Stimulated activated memory B cell treated with anti-CD40 and anti-IgM and Interleukin-4, amounts not matched to agents 10 μg/mL and 1 μg/mL and 100 μg/mL, for 72 hours (primary cell): Measurements from ENCODE around the gene CCDC57.

Source experiments
- ATAC-seq: fragments of 150-1000 bp; cut with Tn5 transposase; 2 replicates; pipeline ENCODE4 v1.10.0; 2021
- H3K27ac Mint-ChIP-seq: one replicate; pipeline ENCODE4 v1.8.0; 2022; ENCODE audit warnings: mild to moderate bottlenecking, mixed read lengths
- H3K27me3 Mint-ChIP-seq: one replicate; pipeline ENCODE4 v1.8.0; 2022; ENCODE audit warnings: mixed read lengths
- H3K36me3 Mint-ChIP-seq: one replicate; pipeline ENCODE4 v1.8.0; 2022; ENCODE audit warnings: mixed read lengths
- H3K4me1 Mint-ChIP-seq: one replicate; pipeline ENCODE4 v1.8.0; 2022; ENCODE audit warnings: mixed read lengths
- H3K4me3 Mint-ChIP-seq: one replicate; pipeline ENCODE4 v1.8.0; 2022; ENCODE audit warnings: mild to moderate bottlenecking, moderate library complexity, mixed read lengths
- H3K9me3 Mint-ChIP-seq: one replicate; pipeline ENCODE4 v1.8.0; 2022; ENCODE audit warnings: mixed read lengths

Gene CCDC57

GRCh38 chr17:82249896-82250581 lies 37.4 kb upstream of the CCDC57 start:
- ATAC-seq, result no peak
- no peak overlapping the region for H3K27ac Mint-ChIP-seq

GRCh38 chr17:82248815-82249674 lies 36.4 kb upstream of the CCDC57 start:
- peaks cover 31% of the 10 kb centered on the region for H3K4me1 Mint-ChIP-seq
- H3K36me3 Mint-ChIP-seq, result peaks cover 73% of the 10 kb centered on the region
- peak overlapping the region; percentile 64 for H3K27ac Mint-ChIP-seq
- H3K4me3 Mint-ChIP-seq, result no peak overlapping the region
- no peaks in the 10 kb centered on the region for H3K27me3 Mint-ChIP-seq
- no peaks in the 10 kb centered on the region for H3K9me3 Mint-ChIP-seq
- ATAC-seq, result no peak

More at GRCh38 chr17:82249896-82250581, 37.4 kb upstream of the CCDC57 start:
- H3K4me3 Mint-ChIP-seq, result no peak overlapping the region
- peaks cover 63% of the 10 kb centered on the region for H3K36me3 Mint-ChIP-seq
- H3K27me3 Mint-ChIP-seq, result no peaks in the 10 kb centered on the region
- H3K9me3 Mint-ChIP-seq, result no peaks in the 10 kb centered on the region
- H3K4me1 Mint-ChIP-seq, result peaks cover 26% of the 10 kb centered on the region

GRCh38 chr17:82247856-82248671 lies 35.4 kb upstream of the CCDC57 start:
- Mint-ChIP-seq H3K27me3 (no peaks in the 10 kb centered on the region), H3K4me3 (no peak overlapping the region), H3K27ac (peak overlapping the region; percentile 64), H3K9me3 (no peaks in the 10 kb centered on the region), H3K36me3 (peaks cover 74% of the 10 kb centered on the region), H3K4me1 (peaks cover 35% of the 10 kb centered on the region)
- no peak for ATAC-seq

DNA sequence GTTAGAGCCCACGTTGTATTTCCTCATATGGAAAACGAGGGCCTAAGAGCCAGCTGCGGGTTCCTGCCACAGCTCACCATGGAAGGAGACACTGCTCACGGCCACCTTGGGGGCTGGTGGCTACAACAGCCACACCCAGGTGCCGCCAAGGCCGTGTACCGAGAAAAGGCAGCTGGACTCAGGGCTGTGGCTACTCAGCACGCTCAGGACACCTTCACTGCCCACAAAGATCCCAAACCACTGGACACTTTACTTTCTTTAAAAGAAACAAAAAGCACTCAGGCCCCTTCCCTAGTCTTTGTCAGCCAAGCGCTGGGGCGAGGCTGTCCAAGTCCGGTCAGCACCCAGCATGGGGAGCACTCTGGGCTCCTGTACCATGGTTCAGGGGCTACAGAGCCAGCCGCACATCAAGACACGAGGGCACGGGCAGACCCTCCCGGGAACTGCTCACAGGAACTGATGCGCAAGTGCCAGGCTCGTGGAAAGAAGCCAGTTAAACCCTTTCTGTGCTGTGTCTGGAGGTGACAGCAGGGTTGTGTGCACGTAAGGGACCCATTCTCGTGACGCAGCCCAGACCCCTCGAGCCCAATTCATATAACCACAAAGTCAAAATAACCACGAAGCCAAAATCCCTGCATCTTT lies 34.7 kb upstream of the CCDC57 start:
- Mint-ChIP-seq H3K4me1 (peaks cover 39% of the 10 kb centered on the region), H3K27ac (peak overlapping the region; percentile 64), H3K4me3 (no peak overlapping the region), H3K27me3 (no peaks in the 10 kb centered on the region), H3K9me3 (no peaks in the 10 kb centered on the region), H3K36me3 (peaks cover 66% of the 10 kb centered on the region)
- no peak for ATAC-seq

DNA sequence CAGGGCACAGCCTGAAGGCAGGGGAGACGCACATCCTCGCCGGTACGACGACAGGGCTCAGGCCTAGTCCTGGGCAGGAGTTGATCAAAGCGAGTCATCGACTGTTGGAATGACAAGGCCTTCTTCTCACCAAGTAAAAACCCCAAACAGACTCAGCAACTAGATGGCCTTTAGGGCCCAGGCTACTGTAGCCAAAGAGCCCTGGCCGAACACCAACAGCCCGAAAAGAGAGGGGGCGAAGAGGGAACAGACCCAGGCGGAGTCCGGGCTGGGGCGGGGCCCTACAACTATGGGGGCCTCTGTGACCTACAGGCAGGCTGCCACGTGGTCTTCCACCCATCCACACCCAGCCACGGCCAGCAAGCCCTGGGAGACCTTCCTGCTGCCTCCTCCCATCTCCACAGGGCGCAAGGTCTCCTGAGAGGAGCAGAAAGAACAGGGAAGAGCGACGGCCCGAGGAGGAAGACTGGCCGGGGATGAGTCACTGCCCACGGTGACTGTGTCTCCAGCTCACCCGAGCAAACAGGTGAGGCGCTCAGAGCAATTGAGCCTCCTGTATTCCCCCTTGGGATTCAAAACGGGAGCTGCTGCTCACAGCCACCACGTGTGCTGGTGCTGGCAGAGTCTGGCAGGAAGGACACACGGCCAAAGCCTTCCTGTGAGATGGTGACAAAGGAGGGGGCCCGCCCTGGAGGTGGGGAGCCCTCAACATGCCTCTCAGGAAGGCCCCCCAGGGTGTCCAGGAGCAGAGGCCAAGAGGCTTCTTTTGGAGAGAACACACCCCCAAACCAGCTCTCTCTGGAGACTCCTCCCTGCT lies 33.9 kb upstream of the CCDC57 start:
- Mint-ChIP-seq H3K4me3 (no peak overlapping the region), H3K27me3 (no peaks in the 10 kb centered on the region), H3K36me3 (peaks cover 61% of the 10 kb centered on the region), H3K9me3 (no peaks in the 10 kb centered on the region), H3K27ac (peak overlapping the region; percentile 64), H3K4me1 (peaks cover 47% of the 10 kb centered on the region)
- ATAC-seq, result peak; percentile 41

GRCh38 chr17:82246040-82246364 lies 33.4 kb upstream of the CCDC57 start:
- Mint-ChIP-seq H3K27ac (no peak overlapping the region), H3K4me3 (no peak overlapping the region), H3K36me3 (peaks cover 56% of the 10 kb centered on the region), H3K27me3 (no peaks in the 10 kb centered on the region), H3K4me1 (peaks cover 52% of the 10 kb centered on the region), H3K9me3 (no peaks in the 10 kb centered on the region)
- ATAC-seq, result no peak

- Mint-ChIP-seq H3K9me3 (no peaks in the 10 kb centered on the region), H3K27me3 (no peaks in the 10 kb centered on the region), H3K4me3 (no peak overlapping the region), H3K4me1 (peaks cover 59% of the 10 kb centered on the region), H3K36me3 (peaks cover 53% of the 10 kb centered on the region), H3K27ac (no peak overlapping the region)
- no peak for ATAC-seq
Measured at GRCh38 chr17:82245134-82246039, 32.7 kb upstream of the CCDC57 start.

DNA sequence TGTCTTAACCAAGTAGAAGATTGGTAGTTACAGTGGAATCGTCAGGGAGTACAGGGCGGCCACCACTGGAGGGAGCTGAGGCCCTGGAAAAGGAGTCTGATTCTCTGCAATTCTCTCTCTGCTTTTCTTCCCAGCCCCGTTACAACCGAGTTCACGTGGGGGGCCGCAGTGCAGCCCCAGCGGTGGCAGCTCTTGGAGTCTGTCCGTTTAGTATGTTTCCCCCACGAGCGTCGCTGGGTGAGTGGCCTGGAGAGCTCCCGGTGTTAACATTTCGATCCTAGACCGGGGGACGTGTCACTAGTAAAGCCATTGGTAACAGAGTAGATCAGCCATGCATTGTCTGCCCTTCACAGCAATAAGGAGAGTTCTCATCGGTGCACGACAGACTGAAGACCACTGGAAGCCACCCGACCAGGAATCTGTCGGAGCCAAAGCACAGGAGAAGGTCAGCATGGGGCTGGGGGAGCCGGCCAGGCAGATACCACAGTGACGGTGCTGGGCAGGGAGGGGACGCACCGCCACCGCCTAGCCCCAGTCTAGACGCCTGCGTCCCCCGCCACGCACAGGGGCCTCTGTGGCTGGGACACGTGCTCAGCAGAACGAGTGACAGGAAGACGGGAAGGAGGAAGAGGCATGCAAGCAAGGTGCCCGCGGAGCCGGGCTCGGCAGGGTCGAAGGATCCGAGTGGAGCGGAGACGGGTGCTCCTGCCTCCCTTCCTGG lies 31.9 kb upstream of the CCDC57 start:
- Mint-ChIP-seq H3K4me1 (peaks cover 67% of the 10 kb centered on the region), H3K27me3 (no peaks in the 10 kb centered on the region), H3K27ac (peak overlapping the region; percentile 26), H3K9me3 (no peaks in the 10 kb centered on the region), H3K4me3 (no peak overlapping the region), H3K36me3 (peaks cover 53% of the 10 kb centered on the region)
- ATAC-seq, result no peak

GRCh38 chr17:82243648-82244412 lies 31.2 kb upstream of the CCDC57 start:
- ATAC-seq, result no peak
- Mint-ChIP-seq H3K27me3 (no peaks in the 10 kb centered on the region), H3K4me3 (no peak overlapping the region), H3K27ac (peak overlapping the region; percentile 26), H3K9me3 (no peaks in the 10 kb centered on the region), H3K36me3 (peaks cover 52% of the 10 kb centered on the region), H3K4me1 (peaks cover 74% of the 10 kb centered on the region)

DNA sequence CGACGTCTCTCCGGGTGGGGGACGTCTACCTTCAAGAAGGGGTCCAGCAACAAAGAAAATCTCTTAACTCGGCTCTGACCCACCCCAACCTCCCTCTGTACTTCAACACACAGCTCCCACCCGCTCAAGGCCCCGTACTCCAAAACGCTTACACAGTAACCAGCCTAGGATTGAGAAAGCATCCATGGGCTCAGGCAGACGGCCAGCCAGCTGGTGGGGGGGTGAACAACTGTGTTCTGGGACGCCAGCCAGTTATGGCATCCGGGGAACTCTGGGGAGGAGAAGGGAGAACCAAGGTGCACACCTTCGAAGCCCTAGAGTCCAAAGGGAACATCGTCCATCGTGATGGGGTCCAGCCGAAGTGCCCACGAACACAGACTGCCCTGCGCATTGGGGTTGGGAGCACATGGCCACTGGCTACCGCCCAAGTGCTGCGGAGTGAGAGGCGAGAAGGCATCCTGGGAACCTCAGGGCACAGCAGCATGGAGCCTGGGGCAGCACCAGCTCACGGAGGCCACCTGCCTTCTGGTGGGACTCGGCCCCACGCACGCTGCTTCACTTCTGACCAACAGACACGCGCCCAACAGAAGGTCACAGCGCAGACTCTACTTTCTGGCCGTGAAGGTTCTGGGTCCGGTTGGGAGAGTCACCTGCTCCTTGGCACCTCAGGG lies 30.5 kb upstream of the CCDC57 start:
- Mint-ChIP-seq H3K27ac (peak overlapping the region; percentile 73), H3K27me3 (no peaks in the 10 kb centered on the region), H3K9me3 (no peaks in the 10 kb centered on the region), H3K4me3 (no peak overlapping the region), H3K4me1 (peaks cover 74% of the 10 kb centered on the region), H3K36me3 (peaks cover 49% of the 10 kb centered on the region)
- no peak for ATAC-seq

- H3K4me1 Mint-ChIP-seq, result peaks cover 74% of the 10 kb centered on the region
- peak overlapping the region; percentile 73 for H3K27ac Mint-ChIP-seq
- H3K4me3 Mint-ChIP-seq, result no peak overlapping the region
- peaks cover 46% of the 10 kb centered on the region for H3K36me3 Mint-ChIP-seq
- H3K9me3 Mint-ChIP-seq, result no peaks in the 10 kb centered on the region
- no peak for ATAC-seq
- no peaks in the 10 kb centered on the region for H3K27me3 Mint-ChIP-seq
Measured at GRCh38 chr17:82242698-82242976, 30.0 kb upstream of the CCDC57 start.

GRCh38 chr17:82241926-82242697 lies 29.5 kb upstream of the CCDC57 start:
- Mint-ChIP-seq H3K9me3 (no peaks in the 10 kb centered on the region), H3K27me3 (no peaks in the 10 kb centered on the region), H3K4me1 (peaks cover 74% of the 10 kb centered on the region), H3K36me3 (peaks cover 44% of the 10 kb centered on the region), H3K27ac (peak overlapping the region; percentile 73), H3K4me3 (no peak overlapping the region)
- ATAC-seq, result no peak
